Tibial nerve (tissue), 3 donors: ENCODE measurements around the gene NFS1.
"Not testable (repeated sequence)": the region's sequence is repeated elsewhere in the genome, so short reads cannot be mapped to it uniquely, and the experiment has no call there.

Source experiments
- POLR2A ChIP-seq, 2 donors: fragments of 450-650 bp; IDR thresholded peaks; one replicate each; pipeline ENCODE4 v1.6.1; 2017; ENCODE audit warnings: antibody characterized with exemption in 2 of 2, mild to moderate bottlenecking in 2 of 2, moderate library complexity in 2 of 2
- TF ChIP-seq, protein P1 (sequence below), 5 experiments: fragments of 200-600 bp in 3 of 5; fragments of 450-650 bp in 2 of 5; sonication (generic) in 3 of 5; IDR thresholded peaks; one replicate each; pipeline ENCODE4 v1.5.1; 2016 to 2019; ENCODE audit warnings: antibody characterized with exemption in 5 of 5, mild to moderate bottlenecking in 3 of 5, moderate library complexity in 2 of 5

DNA sequence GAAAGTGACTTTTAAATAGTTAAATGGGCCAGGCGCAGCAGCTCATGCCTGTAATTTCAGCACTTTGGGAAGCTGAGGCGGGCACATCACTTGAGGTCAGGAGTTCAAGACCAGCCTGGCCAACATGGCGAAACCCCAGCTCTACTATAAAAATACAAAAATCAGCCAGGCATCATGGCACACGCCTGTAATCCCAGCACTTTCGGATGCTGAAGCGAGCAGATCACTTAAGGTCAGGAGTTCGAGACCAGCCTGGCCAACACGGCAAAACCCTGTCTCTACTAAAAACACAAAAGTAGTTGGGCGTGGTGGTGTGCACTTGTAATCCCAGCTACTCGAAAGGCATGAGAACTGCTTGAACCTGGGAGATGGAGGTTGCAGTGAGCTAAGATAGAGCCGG lies 6.7 kb upstream of the NFS1 start:
- TF ChIP-seq, protein P1, sequence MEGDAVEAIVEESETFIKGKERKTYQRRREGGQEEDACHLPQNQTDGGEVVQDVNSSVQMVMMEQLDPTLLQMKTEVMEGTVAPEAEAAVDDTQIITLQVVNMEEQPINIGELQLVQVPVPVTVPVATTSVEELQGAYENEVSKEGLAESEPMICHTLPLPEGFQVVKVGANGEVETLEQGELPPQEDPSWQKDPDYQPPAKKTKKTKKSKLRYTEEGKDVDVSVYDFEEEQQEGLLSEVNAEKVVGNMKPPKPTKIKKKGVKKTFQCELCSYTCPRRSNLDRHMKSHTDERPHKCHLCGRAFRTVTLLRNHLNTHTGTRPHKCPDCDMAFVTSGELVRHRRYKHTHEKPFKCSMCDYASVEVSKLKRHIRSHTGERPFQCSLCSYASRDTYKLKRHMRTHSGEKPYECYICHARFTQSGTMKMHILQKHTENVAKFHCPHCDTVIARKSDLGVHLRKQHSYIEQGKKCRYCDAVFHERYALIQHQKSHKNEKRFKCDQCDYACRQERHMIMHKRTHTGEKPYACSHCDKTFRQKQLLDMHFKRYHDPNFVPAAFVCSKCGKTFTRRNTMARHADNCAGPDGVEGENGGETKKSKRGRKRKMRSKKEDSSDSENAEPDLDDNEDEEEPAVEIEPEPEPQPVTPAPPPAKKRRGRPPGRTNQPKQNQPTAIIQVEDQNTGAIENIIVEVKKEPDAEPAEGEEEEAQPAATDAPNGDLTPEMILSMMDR (IDR thresholded peaks at IDR 0.05), result not testable (repeated sequence)
- TF ChIP-seq POLR2A (IDR thresholded peaks at IDR 0.05), result not testable (repeated sequence)
